GM21619 (cell line): ENCODE results near the gene CAMTA1.

Experiments
- ATAC-seq: cut with Tn5 transposase; IDR thresholded peaks from one replicate; pipeline ENCODE4 v1.9.1; 2021; ENCODE audit not compliant: unreplicated experiment

Gene CAMTA1

GRCh38 chr1:7436056-7437005, 651.1 kb downstream of the CAMTA1 start:
- no peak for ATAC-seq

DNA sequence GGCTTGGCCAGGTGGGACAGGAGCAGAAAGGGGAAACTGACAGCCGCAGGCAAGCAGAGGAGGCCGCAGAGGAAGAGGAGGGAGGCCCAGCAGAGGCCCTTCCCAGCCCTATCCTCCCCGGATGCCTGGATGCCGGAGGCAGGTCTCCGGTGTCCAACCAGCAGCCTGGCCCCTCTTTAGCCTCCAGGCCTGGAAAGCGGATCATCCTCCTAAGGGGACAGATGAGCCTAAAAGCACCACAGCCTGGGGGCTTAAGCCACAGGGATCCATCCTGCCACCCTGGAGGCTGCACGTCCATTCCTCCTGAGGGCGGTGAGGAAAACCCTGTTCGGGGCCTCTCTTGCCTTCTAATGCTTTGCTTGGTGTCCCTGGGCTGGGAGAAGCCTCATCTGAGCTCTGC, 651.8 kb downstream of the CAMTA1 start:
- ATAC-seq: no peak

DNA sequence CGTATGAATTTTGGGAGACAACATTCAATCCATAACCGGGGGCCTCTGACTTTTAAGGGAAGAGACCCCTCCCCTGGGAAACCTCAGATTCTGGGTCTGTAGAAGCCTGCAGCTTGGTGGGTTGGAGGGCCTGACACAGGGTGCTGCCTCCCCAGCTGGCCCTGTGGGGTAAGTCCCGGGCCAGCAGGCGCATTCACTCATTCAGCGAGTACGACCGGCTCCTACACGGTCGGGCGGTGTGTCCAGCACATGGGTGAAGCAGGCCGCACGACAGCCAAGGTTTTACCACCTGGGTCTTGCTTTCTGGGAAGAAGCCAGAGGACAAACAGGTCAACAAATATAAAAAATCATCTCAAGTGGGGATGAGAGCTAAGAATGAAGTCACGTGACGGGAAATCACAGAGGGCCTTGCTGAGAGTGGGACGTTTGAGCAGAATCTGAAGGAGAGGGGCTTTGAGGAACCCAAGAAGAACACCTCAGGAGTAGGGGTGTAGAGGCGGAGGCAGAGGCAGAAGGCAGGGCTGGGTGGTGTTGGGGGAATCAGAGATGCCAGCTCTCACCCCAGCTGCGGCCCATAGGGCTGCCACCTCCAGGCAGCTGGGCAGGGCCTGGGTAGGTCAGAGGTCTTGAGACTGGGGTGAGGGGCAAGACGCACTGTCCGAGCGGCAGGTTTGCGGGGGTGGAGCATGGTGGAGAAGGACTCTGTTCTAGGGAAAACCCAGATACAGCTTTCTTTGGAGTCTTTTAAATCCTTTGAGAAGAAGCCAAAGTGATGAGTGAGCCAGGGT, 652.5 kb downstream of the CAMTA1 start:
- ATAC-seq: no peak

GRCh38 chr1:7438396-7438785, 653.1 kb downstream of the CAMTA1 start:
- ATAC-seq: no peak

DNA sequence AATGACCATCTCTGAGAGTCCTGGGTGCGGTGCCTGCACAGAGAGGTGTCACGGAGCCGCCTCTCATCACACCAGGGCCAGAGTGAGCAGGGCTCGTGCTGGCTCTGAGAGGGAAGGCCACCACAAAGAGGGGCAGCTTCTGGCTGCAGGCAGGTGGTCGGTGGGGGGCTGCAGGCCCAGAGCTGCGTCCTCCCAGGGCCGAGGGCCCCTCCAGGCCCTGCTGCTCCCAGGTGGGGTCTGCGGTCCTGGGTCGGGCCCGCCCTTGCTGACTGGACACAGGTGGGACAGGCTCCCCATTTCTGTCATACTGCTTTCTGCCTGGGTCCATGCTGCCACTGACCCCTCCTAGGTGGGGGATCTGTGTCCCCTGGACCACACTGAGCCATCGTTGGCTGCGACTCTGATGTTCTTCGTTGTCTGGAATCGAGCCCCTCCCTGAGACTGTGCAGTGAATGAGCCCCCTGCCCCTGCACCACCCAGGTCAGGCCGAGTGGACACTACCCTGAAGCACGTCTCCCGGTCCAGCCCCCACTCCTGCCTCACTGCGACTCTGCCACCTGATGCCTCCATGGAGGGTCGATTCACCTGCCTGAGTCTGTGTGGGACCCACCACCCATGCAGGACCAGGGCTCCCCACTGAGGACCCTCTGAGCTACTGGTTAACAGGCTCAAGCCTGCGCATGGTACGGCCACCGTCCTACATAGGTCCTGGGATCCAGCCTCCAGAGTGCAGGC, 653.8 kb downstream of the CAMTA1 start:
- no peak for ATAC-seq

DNA sequence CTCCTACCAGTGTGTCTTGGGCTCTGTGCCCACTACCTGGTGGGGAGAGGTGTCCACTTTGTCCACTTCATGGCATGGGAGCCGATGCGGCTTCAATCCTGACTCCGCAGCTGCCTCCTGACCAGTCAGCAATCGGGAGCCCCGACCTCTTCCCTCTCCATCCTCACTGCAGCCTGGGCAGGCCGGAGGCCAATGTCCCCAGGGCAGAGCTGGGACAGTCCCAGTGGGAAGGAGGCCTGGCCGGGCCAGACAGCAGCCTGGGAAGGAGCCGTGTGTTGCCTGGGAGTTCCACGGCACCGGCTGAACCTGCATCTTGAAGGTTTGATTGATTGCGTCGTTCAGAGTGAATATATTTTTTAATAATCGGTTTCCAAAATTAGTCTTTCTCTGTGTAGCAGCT, 654.9 kb downstream of the CAMTA1 start:
- ATAC-seq: no peak

GRCh38 chr1:7441143-7441841, 656.0 kb downstream of the CAMTA1 start:
- no peak for ATAC-seq

DNA sequence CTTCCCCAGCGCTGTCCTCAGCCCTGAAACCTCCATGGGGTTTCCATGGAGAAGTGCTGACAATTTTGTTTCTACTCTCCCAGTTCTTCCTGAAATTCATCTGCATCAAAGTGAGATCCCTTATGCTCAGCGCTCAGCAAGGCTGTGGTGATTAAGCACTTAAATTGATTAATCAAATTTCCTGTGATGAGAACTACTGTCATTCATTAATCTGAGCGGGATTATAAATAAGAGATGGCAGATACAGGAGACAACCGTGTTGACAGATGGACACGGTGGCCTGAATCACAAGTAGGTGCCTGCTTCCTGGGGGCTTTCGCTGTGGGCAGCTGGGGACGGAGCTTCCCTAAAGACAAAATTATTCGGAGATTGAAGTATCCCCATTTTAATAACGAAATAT, 656.8 kb downstream of the CAMTA1 start:
- no peak for ATAC-seq

DNA sequence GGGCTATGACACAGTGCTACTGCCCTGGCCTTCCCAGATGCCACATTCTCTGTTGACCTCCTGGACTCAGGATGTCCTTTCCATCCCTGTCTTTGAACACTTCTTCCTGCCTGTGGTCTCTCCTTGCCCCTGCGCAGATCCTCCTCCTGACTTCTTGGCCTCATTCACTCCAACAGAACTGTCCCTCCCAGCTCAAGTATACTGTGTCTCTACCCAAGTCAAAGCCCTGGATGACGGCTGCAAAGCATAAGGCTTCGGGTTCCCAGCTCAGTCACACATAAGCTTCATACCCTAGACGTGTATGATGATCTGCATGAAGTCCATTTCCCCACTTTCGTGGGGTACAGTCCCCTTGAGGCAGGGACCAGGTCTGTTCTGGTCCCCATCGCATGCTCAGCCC, 657.7 kb downstream of the CAMTA1 start:
- no peak for ATAC-seq

- ATAC-seq: no peak
Measured at GRCh38 chr1:7444363-7444762, 659.1 kb downstream of the CAMTA1 start.

DNA sequence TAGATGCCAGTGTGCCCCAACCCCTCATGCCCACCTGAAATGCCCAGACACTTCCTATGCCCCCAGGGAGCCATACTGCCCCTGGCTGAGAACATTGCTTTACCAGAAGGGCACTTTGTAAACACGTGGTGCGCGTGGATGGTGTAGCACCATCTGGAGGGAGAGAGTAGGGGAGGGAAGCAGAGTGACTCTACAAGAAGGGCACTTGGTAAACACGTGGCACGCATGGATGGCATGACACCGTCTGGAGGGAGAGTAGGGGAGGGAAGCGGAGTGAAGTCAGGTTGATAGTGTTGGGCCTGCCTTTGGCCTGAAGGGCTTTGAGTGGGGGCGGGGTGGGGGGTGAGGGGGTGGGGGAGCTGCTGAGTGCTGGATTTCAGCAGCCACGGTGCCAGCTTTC, 661.8 kb downstream of the CAMTA1 start:
- no peak for ATAC-seq

GRCh38 chr1:7447736-7448135, 662.5 kb downstream of the CAMTA1 start:
- no peak for ATAC-seq

- no peak for ATAC-seq
Measured at GRCh38 chr1:7448986-7449385, 663.7 kb downstream of the CAMTA1 start.

DNA sequence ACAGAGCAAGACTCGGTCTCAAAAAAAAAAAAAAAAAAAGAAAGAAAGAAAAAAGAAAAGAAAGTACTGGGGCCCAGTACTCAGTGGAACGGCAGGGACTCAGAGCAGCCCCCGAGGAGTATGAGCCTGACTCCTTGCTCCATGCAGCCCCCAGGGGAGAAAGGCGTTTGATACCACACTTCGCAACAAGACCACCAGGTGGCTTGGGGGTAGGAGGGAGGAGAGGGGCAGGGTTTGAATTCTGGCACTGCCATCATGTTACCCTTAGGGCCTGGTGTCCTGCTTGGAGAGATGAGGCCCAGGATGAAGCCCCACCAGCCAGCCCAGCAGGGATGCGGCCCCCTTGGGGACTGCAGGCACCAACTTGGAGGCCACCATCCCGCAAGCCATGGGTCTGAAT, 664.5 kb downstream of the CAMTA1 start:
- ATAC-seq: no peak

- no peak for ATAC-seq
Measured at GRCh38 chr1:7450838-7451237, 665.6 kb downstream of the CAMTA1 start.

GRCh38 chr1:7453038-7453437, 667.8 kb downstream of the CAMTA1 start:
- no peak for ATAC-seq

GRCh38 chr1:7454052-7454815, 669.0 kb downstream of the CAMTA1 start:
- no peak for ATAC-seq

- ATAC-seq: no peak
Measured at GRCh38 chr1:7454895-7455784, 669.9 kb downstream of the CAMTA1 start.
